Chondrocyte (in vitro differentiated cells): ENCODE data around the gene SLC39A11. TPM values are rescaled to one million over a fixed set of nuclear protein-coding genes. Genes with fewer than 3 reads are reported as not detected.

Experiments
- DNase-seq: peaks from one replicate; pipeline ENCODE4 v3.0.0; 2021; ENCODE audit warnings: mixed read lengths, low spot score
- H3K27ac Mint-ChIP-seq: one replicate; pipeline ENCODE4 v1.8.0; 2021; ENCODE audit warnings: mild to moderate bottlenecking, moderate library complexity, mixed read lengths; ENCODE audit not compliant: unreplicated experiment
- H3K27me3 Mint-ChIP-seq: 2 replicates; pipeline ENCODE4 v1.8.0; 2021; ENCODE audit warnings: low read depth, mixed read lengths
- H3K36me3 Mint-ChIP-seq: 2 replicates; pipeline ENCODE4 v1.8.0; 2021; ENCODE audit warnings: low read depth, mixed read lengths
- H3K4me1 Mint-ChIP-seq: 2 replicates; pipeline ENCODE4 v1.8.0; 2021; ENCODE audit warnings: low read depth, mild to moderate bottlenecking, mixed read lengths
- H3K4me3 Mint-ChIP-seq: one replicate; pipeline ENCODE4 v1.8.0; 2021; ENCODE audit warnings: mild to moderate bottlenecking, moderate library complexity, mixed read lengths; ENCODE audit not compliant: unreplicated experiment
- H3K9me3 Mint-ChIP-seq: 2 replicates; pipeline ENCODE4 v1.8.0; 2021; ENCODE audit warnings: low read depth, mixed read lengths
- total RNA-seq: library from RNA; stranded (reverse); gene quantifications from 3 replicates; pipeline ENCODE4 v1.2.1, GENCODE V29; 2021
- TF ChIP-seq, protein P1 (sequence below): fragments of 200-600 bp; sonication (generic); IDR thresholded peaks from 2 replicates; pipeline ENCODE4 v1.5.0; 2021; ENCODE audit warnings: antibody characterized with exemption, mild to moderate bottlenecking, moderate library complexity

SLC39A11 gene
- total RNA-seq, 1 donor from 2014 or later = 25.3 TPM

DNA sequence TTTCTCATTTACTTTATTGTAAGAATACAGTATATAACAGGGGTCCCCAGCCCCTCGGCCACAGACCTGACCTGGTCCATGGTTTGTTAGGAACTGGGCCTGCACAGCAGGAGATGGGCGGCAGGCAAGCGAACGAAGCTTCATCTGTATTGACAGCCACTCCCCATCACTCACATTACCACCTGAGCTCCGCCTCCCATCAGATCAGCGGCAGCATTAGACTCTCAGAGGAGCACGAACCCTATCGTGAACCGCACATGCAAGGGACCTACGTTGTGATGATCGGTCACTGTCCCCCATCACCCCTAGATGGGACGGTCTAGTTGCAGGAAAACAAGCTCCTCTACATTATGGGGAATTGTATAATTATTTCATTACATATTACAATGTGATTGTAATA lies 410.6 kb downstream of the SLC39A11 start:
- Mint-ChIP-seq H3K4me1 (peaks cover 46% of the 10 kb centered on the region), H3K9me3 (peaks cover 5% of the 10 kb centered on the region), H3K27me3 (no peaks in the 10 kb centered on the region)

DNA sequence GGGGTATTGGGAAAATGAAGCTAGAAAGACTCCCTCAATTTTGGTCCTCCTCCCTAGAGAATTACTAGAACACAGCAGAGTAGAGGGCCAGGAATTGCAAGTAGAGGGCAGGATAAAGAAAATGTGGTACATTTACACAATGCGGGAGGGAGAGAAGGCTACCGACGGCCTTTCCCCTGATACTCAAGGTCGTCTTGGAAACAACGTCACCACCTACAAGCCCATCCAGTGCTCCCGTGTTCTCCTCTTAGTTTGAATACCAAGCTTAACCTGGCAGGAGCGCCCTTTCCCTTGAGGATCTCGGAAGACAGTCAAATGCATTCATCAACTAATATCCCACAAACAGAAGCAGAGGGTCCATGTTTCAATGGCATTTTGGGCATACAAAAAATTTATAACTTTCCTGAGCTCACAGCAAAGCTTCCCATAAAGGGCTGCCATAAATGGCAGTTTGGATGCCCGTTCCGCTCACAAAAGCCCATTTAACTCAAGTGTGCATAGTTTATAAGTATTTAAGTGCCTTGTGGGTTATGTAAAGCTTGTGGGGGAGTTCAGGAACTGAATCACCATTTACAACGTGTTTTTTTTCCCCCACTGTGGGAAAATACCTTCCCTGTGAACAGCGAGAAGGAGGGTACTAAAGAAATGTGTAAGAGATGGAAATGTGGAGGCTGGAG lies 414.6 kb downstream of the SLC39A11 start:
- peak; percentile 20 for DNase-seq
- Mint-ChIP-seq H3K9me3 (peaks cover 5% of the 10 kb centered on the region), H3K27me3 (no peaks in the 10 kb centered on the region), H3K27ac (peak overlapping the region; percentile 80), H3K4me1 (peaks cover 32% of the 10 kb centered on the region), H3K36me3 (peaks cover 8% of the 10 kb centered on the region), H3K4me3 (no peak overlapping the region)
- TF ChIP-seq, protein P1, sequence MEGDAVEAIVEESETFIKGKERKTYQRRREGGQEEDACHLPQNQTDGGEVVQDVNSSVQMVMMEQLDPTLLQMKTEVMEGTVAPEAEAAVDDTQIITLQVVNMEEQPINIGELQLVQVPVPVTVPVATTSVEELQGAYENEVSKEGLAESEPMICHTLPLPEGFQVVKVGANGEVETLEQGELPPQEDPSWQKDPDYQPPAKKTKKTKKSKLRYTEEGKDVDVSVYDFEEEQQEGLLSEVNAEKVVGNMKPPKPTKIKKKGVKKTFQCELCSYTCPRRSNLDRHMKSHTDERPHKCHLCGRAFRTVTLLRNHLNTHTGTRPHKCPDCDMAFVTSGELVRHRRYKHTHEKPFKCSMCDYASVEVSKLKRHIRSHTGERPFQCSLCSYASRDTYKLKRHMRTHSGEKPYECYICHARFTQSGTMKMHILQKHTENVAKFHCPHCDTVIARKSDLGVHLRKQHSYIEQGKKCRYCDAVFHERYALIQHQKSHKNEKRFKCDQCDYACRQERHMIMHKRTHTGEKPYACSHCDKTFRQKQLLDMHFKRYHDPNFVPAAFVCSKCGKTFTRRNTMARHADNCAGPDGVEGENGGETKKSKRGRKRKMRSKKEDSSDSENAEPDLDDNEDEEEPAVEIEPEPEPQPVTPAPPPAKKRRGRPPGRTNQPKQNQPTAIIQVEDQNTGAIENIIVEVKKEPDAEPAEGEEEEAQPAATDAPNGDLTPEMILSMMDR = no peak

More for the DNA sequence above, 410.6 kb downstream of the SLC39A11 start:
- Mint-ChIP-seq H3K4me3 (no peak overlapping the region), H3K27ac (no peak overlapping the region), H3K36me3 (peaks cover 8% of the 10 kb centered on the region)
- TF ChIP-seq, protein P1 = no peak
- DNase-seq = no peak

DNA sequence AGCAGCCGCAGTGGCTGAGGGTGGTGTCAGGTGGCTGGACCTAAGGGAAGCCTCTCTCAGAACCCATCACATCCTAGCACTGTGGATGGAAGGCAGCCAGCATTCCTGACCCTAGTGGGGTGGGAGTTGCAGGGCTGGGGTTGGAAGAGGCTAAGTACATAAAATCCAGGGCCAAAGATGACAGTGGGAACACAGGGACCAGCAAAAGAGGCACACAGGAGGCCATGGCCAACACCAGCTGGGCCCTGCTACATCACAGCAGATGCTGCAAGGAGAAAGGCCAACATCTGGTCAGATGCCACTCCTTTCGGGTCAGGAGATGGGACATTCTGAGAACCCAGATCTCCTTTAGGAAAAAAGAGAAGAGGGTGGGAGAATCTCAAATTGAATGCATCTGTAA lies 415.4 kb downstream of the SLC39A11 start:
- H3K4me1 Mint-ChIP-seq = peaks cover 29% of the 10 kb centered on the region
- H3K4me3 Mint-ChIP-seq = no peak overlapping the region
- H3K27ac Mint-ChIP-seq = peak overlapping the region; percentile 66
- peaks cover 5% of the 10 kb centered on the region for H3K9me3 Mint-ChIP-seq
- H3K36me3 Mint-ChIP-seq = peaks cover 8% of the 10 kb centered on the region
- H3K27me3 Mint-ChIP-seq = no peaks in the 10 kb centered on the region
- TF ChIP-seq, protein P1 = no peak
- peak; percentile 46 for DNase-seq

DNA sequence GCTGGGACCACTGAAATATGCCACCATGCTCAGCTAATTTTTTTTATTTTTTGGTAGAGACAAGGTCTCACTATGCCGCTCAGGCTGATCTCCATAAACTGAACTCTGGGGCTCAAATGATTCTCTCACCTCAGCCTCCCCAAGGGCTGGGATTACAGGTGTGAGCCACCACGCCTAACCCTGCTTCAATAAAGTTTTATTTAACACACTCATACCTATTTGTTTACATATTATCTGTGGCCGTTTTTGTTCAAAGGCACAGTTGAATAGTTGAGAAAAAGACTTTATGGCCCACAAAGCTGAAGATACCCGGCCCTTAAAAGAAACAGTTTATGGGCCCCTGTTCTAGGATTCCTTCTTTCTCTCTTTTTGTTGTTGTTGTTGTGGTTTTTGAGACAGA lies 419.8 kb downstream of the SLC39A11 start:
- Mint-ChIP-seq H3K36me3 (peaks cover 7% of the 10 kb centered on the region), H3K4me3 (no peak overlapping the region), H3K27me3 (no peaks in the 10 kb centered on the region), H3K4me1 (peaks cover 12% of the 10 kb centered on the region), H3K9me3 (peaks cover 4% of the 10 kb centered on the region), H3K27ac (no peak overlapping the region)
- no peak for DNase-seq
- TF ChIP-seq, protein P1 = no peak

DNA sequence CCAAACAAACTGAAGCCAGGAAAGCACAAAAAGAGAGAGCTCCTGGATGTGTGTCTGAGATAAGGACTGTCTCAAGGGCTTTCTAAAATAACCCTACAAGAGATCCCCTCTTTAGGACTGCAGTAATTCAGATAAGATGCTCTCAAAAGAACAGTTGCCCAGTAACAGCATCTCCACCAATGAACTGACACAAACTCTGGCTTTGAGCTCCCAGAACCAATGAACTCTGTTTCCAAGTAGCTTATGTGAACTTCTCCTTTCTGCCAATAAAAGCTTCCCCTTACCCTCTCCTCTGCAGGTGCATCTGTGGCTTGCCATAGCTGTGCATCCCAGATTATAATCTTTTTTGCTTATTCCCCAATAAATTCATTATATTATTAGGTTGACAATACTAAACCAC lies 421.5 kb downstream of the SLC39A11 start:
- TF ChIP-seq, protein P1 = no peak
- DNase-seq = no peak
- Mint-ChIP-seq H3K9me3 (peaks cover 4% of the 10 kb centered on the region), H3K27ac (no peak overlapping the region), H3K36me3 (peaks cover 7% of the 10 kb centered on the region), H3K4me1 (peaks cover 7% of the 10 kb centered on the region), H3K27me3 (no peaks in the 10 kb centered on the region), H3K4me3 (no peak overlapping the region)
